Measurements from ENCODE around the gene SAMD3. TPM values are rescaled to one million over a fixed set of nuclear protein-coding genes. Genes with fewer than 3 reads are reported as not detected.

Gene SAMD3
- total RNA-seq, 1 experiment from 2014 or later, result not detected

DNA sequence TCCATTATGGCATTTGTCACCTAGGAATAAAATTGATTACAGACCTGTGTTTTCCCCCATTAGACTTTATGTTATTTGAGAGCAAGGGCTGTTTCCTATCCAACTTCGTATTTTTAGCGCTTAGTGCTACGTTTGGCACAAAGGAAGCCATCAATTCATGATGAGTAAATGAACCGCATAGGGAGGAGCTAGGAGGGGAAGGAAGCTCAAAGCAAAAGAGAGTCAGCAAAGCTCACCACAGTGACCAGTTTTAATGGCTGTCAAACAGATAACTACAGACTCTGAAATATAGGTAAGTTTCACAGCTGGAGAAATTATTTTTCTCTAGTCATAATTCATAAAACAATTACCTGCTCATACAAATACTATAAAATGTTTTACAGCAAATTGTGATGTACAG lies 6.9 kb upstream of the SAMD3 start:
- Mint-ChIP-seq H3K27me3 (ENCODE audit: insufficient read depth, unreplicated experiment) (no peaks in the 10 kb centered on the region), H3K36me3 (ENCODE audit: insufficient read depth, unreplicated experiment) (no peaks in the 10 kb centered on the region), H3K9me3 (ENCODE audit: unreplicated experiment) (peaks cover 6% of the 10 kb centered on the region), H3K27ac (ENCODE audit: low read depth, unreplicated experiment) (no peak overlapping the region), H3K4me1 (ENCODE audit: insufficient read depth, unreplicated experiment) (no peaks in the 10 kb centered on the region), H3K4me3 (ENCODE audit: unreplicated experiment) (no peak overlapping the region)
- CTCF ChIA-PET, result interaction anchor here (0.5 to 1.1 kb wide), 5 partner anchors 12 to 53 kb away, joined by 3 read pairs; no protein-coding TSS in a partner anchor
- DNase-seq (ENCODE audit: unreplicated experiment), result no peak
- no TSS peak for BruUV-seq (replicated peaks)
- TF ChIP-seq, protein P1, sequence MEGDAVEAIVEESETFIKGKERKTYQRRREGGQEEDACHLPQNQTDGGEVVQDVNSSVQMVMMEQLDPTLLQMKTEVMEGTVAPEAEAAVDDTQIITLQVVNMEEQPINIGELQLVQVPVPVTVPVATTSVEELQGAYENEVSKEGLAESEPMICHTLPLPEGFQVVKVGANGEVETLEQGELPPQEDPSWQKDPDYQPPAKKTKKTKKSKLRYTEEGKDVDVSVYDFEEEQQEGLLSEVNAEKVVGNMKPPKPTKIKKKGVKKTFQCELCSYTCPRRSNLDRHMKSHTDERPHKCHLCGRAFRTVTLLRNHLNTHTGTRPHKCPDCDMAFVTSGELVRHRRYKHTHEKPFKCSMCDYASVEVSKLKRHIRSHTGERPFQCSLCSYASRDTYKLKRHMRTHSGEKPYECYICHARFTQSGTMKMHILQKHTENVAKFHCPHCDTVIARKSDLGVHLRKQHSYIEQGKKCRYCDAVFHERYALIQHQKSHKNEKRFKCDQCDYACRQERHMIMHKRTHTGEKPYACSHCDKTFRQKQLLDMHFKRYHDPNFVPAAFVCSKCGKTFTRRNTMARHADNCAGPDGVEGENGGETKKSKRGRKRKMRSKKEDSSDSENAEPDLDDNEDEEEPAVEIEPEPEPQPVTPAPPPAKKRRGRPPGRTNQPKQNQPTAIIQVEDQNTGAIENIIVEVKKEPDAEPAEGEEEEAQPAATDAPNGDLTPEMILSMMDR (IDR thresholded peaks at IDR 0.05; ENCODE audit: unreplicated experiment), result no peak
- POLR2A ChIA-PET, result no interaction called here
- intact Hi-C loops (cut with micrococcal nuclease), result no loop called here

DNA sequence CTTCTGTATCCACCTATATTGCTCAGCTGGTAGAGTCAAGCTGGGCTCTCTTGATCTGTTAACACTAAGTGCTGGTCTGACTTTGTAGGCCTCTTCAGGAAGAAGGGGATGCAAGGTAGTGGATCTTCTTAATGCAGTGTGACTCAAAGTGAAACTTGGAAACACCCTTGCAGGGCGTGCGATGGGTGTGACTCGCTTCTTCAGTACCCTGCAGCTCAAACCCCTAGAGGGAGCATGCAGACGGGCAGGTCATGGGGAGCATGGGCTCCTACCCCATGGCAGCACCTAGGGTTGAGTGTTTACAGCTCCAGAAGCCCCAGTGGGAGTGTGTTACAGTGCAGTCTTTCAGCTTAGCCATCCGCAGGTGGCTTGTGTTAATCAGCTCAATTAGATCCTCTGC lies 757 bp upstream of the SAMD3 start:
- H3K9me3 Mint-ChIP-seq (ENCODE audit: unreplicated experiment), result peaks cover 8% of the 10 kb centered on the region
- no TSS peak for BruUV-seq (replicated peaks)
- no peaks in the 10 kb centered on the region for H3K36me3 Mint-ChIP-seq (ENCODE audit: insufficient read depth, unreplicated experiment)
- peak; percentile 18 for DNase-seq (ENCODE audit: unreplicated experiment)
- H3K4me1 Mint-ChIP-seq (ENCODE audit: insufficient read depth, unreplicated experiment), result no peaks in the 10 kb centered on the region
- H3K27me3 Mint-ChIP-seq (ENCODE audit: insufficient read depth, unreplicated experiment), result no peaks in the 10 kb centered on the region
- no peak overlapping the region for H3K4me3 Mint-ChIP-seq (ENCODE audit: unreplicated experiment)
- TF ChIP-seq, protein P1 (IDR thresholded peaks at IDR 0.05; ENCODE audit: unreplicated experiment), result no peak
- POLR2A ChIA-PET, result no interaction called here
- intact Hi-C loops (cut with micrococcal nuclease), result no loop called here
- CTCF ChIA-PET, result interaction anchor here (0.6 to 1.0 kb wide), 4 partner anchors 12 to 1306 kb away, joined by 3 to 6 read pairs (median 4); no protein-coding TSS in a partner anchor
- no peak overlapping the region for H3K27ac Mint-ChIP-seq (ENCODE audit: low read depth, unreplicated experiment)

DNA sequence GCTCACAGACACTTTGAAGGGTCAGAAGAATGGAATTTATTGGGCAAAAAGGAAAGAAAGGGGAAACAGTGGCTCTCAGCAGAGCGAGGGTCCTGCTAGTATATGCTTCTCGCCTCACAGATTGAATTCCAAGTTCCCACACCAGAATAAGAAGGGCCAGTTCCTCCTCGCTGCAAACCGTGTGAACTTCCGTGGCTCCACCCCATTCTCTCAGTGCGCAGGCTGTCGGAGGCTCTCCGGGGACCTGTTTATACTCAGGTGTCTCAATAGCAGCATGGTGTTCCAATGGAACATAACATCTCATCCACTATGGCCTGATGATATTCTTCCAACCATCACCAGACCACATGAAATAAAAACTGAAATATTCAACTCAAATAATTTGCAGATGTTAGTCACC lies 4.6 kb downstream of the SAMD3 start:
- TF ChIP-seq, protein P1 (IDR thresholded peaks at IDR 0.05; ENCODE audit: unreplicated experiment), result no peak
- H3K4me1 Mint-ChIP-seq (ENCODE audit: insufficient read depth, unreplicated experiment), result no peaks in the 10 kb centered on the region
- H3K9me3 Mint-ChIP-seq (ENCODE audit: unreplicated experiment), result no peaks in the 10 kb centered on the region
- ChIA-PET CTCF (no interaction called here), POLR2A (no interaction called here)
- H3K4me3 Mint-ChIP-seq (ENCODE audit: unreplicated experiment), result no peak overlapping the region
- BruUV-seq (replicated peaks), result no TSS peak
- intact Hi-C loops (cut with micrococcal nuclease), result no loop called here
- no peak for DNase-seq (ENCODE audit: unreplicated experiment)
- H3K27me3 Mint-ChIP-seq (ENCODE audit: insufficient read depth, unreplicated experiment), result no peaks in the 10 kb centered on the region
- no peak overlapping the region for H3K27ac Mint-ChIP-seq (ENCODE audit: low read depth, unreplicated experiment)
- H3K36me3 Mint-ChIP-seq (ENCODE audit: insufficient read depth, unreplicated experiment), result no peaks in the 10 kb centered on the region

DNA sequence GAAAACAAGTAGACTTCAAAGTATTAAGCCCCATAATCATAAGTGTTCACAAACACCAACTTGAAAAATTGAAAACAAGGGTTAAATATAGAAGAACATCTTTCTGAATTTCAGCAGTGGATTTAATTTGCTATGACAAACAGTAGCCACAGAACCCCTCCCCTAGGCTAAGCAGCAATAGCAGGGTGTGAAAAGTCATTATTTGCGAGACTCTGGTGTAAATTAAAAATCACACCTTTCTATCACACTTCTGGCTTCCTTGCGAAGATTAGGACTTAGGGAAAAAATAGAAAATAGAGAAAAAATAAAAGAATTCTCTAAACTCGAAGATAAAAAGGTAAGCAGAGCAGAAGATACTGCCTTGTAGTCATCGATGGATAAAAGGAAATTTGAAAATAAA lies 6.1 kb downstream of the SAMD3 start:
- TF ChIP-seq, protein P1 (IDR thresholded peaks at IDR 0.05; ENCODE audit: unreplicated experiment), result no peak
- no peaks in the 10 kb centered on the region for H3K9me3 Mint-ChIP-seq (ENCODE audit: unreplicated experiment)
- ChIA-PET POLR2A (no interaction called here), CTCF (no interaction called here)
- H3K36me3 Mint-ChIP-seq (ENCODE audit: insufficient read depth, unreplicated experiment), result no peaks in the 10 kb centered on the region
- intact Hi-C loops (cut with micrococcal nuclease), result no loop called here
- no peak overlapping the region for H3K27ac Mint-ChIP-seq (ENCODE audit: low read depth, unreplicated experiment)
- H3K4me3 Mint-ChIP-seq (ENCODE audit: unreplicated experiment), result no peak overlapping the region
- BruUV-seq (replicated peaks), result no TSS peak
- H3K27me3 Mint-ChIP-seq (ENCODE audit: insufficient read depth, unreplicated experiment), result no peaks in the 10 kb centered on the region
- no peak for DNase-seq (ENCODE audit: unreplicated experiment)
- no peaks in the 10 kb centered on the region for H3K4me1 Mint-ChIP-seq (ENCODE audit: insufficient read depth, unreplicated experiment)

Measured in MCF 10A (cell line).